Fibroblast of the conjunctiva (primary cell): Measurements from ENCODE around the gene NTHL1.

Experiments used
- DNase-seq: peaks from one replicate; pipeline ENCODE4 v3.0.0-alpha.2; 2010; ENCODE audit warnings: low read depth

NTHL1 gene

GRCh38 chr16:2008009-2008526 lies 39.6 kb downstream of the NTHL1 start:
- DNase-seq = peak; percentile 79

- DNase-seq = no peak
These were observed 40.4 kb downstream of the NTHL1 start for GRCh38 chr16:2007081-2007836.

- DNase-seq = no peak
These were observed 41.3 kb downstream of the NTHL1 start for GRCh38 chr16:2006317-2006716.

GRCh38 chr16:2005646-2006045 lies 42.0 kb downstream of the NTHL1 start:
- DNase-seq = no peak

GRCh38 chr16:2004795-2005517 lies 42.7 kb downstream of the NTHL1 start:
- no peak for DNase-seq

GRCh38 chr16:2003827-2004641 lies 43.6 kb downstream of the NTHL1 start:
- peak; percentile 72 for DNase-seq

GRCh38 chr16:2003231-2003826 lies 44.3 kb downstream of the NTHL1 start:
- no peak for DNase-seq

GRCh38 chr16:2002406-2003230 lies 45.0 kb downstream of the NTHL1 start:
- no peak for DNase-seq

- no peak for DNase-seq
These were observed 45.9 kb downstream of the NTHL1 start for GRCh38 chr16:2001456-2002355.

GRCh38 chr16:2001035-2001434 lies 46.6 kb downstream of the NTHL1 start:
- no peak for DNase-seq

GRCh38 chr16:1999866-2000514 lies 47.6 kb downstream of the NTHL1 start:
- no peak for DNase-seq

- DNase-seq = no peak
These were observed 48.5 kb downstream of the NTHL1 start for GRCh38 chr16:1998852-1999801.

GRCh38 chr16:1998360-1998835 lies 49.2 kb downstream of the NTHL1 start:
- DNase-seq = no peak

- DNase-seq = no peak
These were observed 49.9 kb downstream of the NTHL1 start for GRCh38 chr16:1997494-1998359.

GRCh38 chr16:1993731-1994131 lies 53.9 kb downstream of the NTHL1 start:
- DNase-seq = no peak

GRCh38 chr16:1992704-1993317 lies 54.8 kb downstream of the NTHL1 start:
- DNase-seq = no peak
